SJCRH30 (cell line): ENCODE measurements around the gene P2RY8. TPM values are rescaled to one million over a fixed set of nuclear protein-coding genes. Genes with fewer than 3 reads are reported as not detected.
"Not testable (repeated sequence)": the region's sequence is repeated elsewhere in the genome, so short reads cannot be mapped to it uniquely, and the experiment has no call there.

ENCODE experiments used
- DNase-seq, 2 experiments: peaks; one replicate each; pipeline ENCODE4 v3.0.0-alpha.2; 2015 to 2020
- H3K27ac ChIP-seq: fragments of 250-450 bp; sonication (Bioruptor Pico); 2 replicates; pipeline ENCODE4 v1.5.1; 2020; ENCODE audit warnings: mild to moderate bottlenecking, moderate library complexity
- H3K27me3 ChIP-seq: fragments of 250-450 bp; sonication (Bioruptor Pico); 2 replicates; pipeline ENCODE4 v1.5.1; 2020; ENCODE audit warnings: mild to moderate bottlenecking, moderate library complexity
- H3K36me3 ChIP-seq: fragments of 250-450 bp; sonication (Bioruptor Pico); 2 replicates; pipeline ENCODE4 v1.5.1; 2020; ENCODE audit warnings: mild to moderate bottlenecking, moderate library complexity
- H3K4me1 ChIP-seq: fragments of 250-450 bp; sonication (Bioruptor Pico); 2 replicates; pipeline ENCODE4 v1.5.1; 2020; ENCODE audit warnings: mild to moderate bottlenecking, moderate library complexity
- H3K4me3 ChIP-seq: fragments of 250-450 bp; sonication (Bioruptor Pico); 2 replicates; pipeline ENCODE4 v1.5.1; 2020; ENCODE audit warnings: mild to moderate bottlenecking, moderate library complexity
- H3K9me3 ChIP-seq: fragments of 250-450 bp; sonication (Bioruptor Pico); replicated peaks from 2 replicates; pipeline ENCODE4 v1.5.1; 2020; ENCODE audit warnings: mild to moderate bottlenecking, moderate library complexity
- total RNA-seq: library from RNA; depleted of rRNA; stranded (reverse); fragments of >200 nt; shearing (Covaris generic); gene quantifications from 2 replicates; pipeline ENCODE4 v1.2.3, GENCODE V29; 2014

The P2RY8 gene
- total RNA-seq, 1 experiment from 2014 or later: 0.08 TPM

- peak; percentile 83 to 90 for DNase-seq
- no peaks in the 10 kb centered on the region for H3K4me1 ChIP-seq
- peak overlapping the region; percentile 38 for H3K4me3 ChIP-seq
- H3K9me3 ChIP-seq: no peaks in the 10 kb centered on the region
- H3K36me3 ChIP-seq: peaks cover 5% of the 10 kb centered on the region; the same call in 1 of the 2 replicates
- H3K27me3 ChIP-seq: no peaks in the 10 kb centered on the region
- H3K27ac ChIP-seq: no peak overlapping the region
Observed at GRCh38 chrX:1453951-1454785, 82.8 kb downstream of the P2RY8 start.

- Histone ChIP-seq H3K27ac (peak overlapping the region; percentile 66), H3K9me3 (0 out of 2 replicates have a peak, but pooled peaks cover 3% of the 10 kb centered on the region), H3K4me3 (peak overlapping the region; percentile 73), H3K27me3 (no peaks in the 10 kb centered on the region), H3K36me3 (peaks cover 7% of the 10 kb centered on the region), H3K4me1 (no peaks in the 10 kb centered on the region)
- DNase-seq: no peak
Observed at GRCh38 chrX:1453395-1453783, 83.6 kb downstream of the P2RY8 start.

DNA sequence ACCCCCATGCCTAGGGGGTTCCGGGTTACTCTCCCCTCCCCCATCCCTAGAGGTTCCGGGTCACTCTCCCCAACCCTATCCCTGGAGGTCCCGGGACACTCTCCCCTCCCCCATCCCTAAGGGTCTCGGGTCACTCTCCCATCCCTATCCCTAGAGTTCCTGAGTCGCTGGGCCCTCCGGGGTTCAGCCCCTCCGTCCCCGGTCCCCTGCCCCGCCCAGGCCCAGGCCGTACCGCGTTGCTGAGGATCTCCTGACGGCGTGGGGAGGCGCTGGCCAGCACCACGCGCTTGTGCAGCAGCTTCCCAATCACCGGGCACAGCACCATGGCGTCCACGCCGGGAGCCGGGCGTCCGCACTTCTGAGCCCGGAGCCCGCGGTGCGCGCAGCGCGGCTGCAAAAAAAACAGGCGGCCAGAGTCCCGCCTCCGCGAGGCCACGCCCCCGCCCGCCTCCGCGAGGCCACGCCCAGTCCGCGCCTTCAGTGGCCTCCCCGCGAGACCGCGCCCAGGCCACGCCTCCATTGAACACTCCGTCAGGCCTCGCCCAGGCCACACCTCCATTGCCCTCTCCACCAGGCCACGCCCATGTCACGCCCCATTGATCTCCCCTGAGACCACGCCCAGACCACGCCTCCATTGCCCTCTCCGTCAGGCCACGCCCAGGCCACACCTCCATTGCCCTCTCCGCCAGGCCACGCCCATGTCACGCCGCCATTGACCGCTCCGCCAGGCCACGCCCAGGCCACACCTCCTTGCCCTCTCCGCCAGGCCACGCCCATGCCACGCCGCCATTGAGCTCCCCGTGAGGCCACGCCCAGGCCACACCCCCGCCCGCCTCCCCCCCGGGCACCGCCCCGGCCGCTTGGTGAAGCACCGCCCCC lies 84.2 kb downstream of the P2RY8 start, which contains the start of gene ASMTL:
ASMTL (minus strand) TSS at position 394 of the 879 bp plus-strand sequence; CDS start at position 325, 69 bp downstream.
- DNase-seq: peak; percentile 97 to 99
- Histone ChIP-seq H3K9me3 (0 out of 2 replicates have a peak, but pooled peaks cover 3% of the 10 kb centered on the region), H3K27me3 (no peaks in the 10 kb centered on the region), H3K4me1 (no peaks in the 10 kb centered on the region), H3K36me3 (peaks cover 7% of the 10 kb centered on the region), H3K4me3 (peak within 1 kb of the TSS; percentile 98), H3K27ac (peak within 1 kb of the TSS; percentile 76)

DNA sequence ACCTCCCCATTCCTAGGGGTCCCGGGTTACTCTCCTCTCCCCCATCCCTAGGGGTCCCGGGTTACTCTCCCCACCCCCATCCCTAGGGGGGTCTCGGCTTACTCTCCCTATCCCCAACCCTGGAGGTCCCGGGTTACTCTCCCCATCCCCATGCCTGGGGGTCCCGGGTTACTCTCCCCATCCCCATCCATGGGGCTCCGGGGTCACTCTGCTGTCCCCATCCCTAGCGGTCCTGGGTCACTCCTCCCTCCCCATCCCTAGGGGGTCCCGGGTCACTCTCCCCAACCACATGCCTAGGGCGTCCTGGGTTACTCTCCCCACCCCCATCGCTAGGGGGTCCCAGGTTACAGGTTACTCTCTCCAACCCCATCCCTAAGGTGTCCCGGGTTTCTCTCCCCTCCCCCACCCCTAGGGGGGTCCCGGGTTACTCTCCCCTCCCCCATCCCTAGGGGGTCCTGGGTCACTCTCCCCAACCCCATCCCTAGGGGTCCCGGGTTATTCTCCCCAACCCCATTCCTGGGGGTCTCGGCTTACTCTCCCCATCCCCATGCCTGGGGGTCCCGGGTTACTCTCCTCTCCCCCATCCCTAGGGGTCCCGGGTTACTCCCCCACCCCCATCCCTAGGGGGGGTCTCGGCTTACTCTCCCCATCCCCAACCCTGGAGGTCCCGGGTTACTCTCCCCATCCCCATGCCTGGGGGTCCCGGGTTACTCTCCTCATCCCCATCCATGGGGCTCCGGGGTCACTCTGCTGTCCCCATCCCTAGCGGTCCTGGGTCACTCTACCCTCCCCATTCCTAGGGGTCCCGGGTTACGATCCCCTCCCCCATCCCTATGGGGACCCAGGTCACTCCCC lies 85.1 kb downstream of the P2RY8 start:
- no peaks in the 10 kb centered on the region for H3K4me1 ChIP-seq
- H3K27me3 ChIP-seq: no peaks in the 10 kb centered on the region
- peaks cover 8% of the 10 kb centered on the region for H3K36me3 ChIP-seq
- peak overlapping the region; percentile 98 for H3K4me3 ChIP-seq
- 0 out of 2 replicates have a peak, but pooled peaks cover 3% of the 10 kb centered on the region for H3K9me3 ChIP-seq
- H3K27ac ChIP-seq: peak overlapping the region; percentile 76
- no peak for DNase-seq

- Histone ChIP-seq H3K4me1 (no peaks in the 10 kb centered on the region), H3K27me3 (no peaks in the 10 kb centered on the region), H3K4me3 (no peak overlapping the region), H3K27ac (no peak overlapping the region), H3K9me3 (0 out of 2 replicates have a peak, but pooled peaks cover 3% of the 10 kb centered on the region), H3K36me3 (peaks cover 10% of the 10 kb centered on the region)
- DNase-seq: no peak
Observed at GRCh38 chrX:1451251-1451660, 85.7 kb downstream of the P2RY8 start.

- H3K27ac ChIP-seq: no peak overlapping the region
- DNase-seq: no peak
- H3K9me3 ChIP-seq: 0 out of 2 replicates have a peak, but pooled peaks cover 3% of the 10 kb centered on the region
- H3K27me3 ChIP-seq: no peaks in the 10 kb centered on the region
- H3K4me3 ChIP-seq: no peak overlapping the region
- H3K36me3 ChIP-seq: peaks cover 10% of the 10 kb centered on the region
- H3K4me1 ChIP-seq: no peaks in the 10 kb centered on the region
Observed at GRCh38 chrX:1450361-1451161, 86.4 kb downstream of the P2RY8 start.

DNA sequence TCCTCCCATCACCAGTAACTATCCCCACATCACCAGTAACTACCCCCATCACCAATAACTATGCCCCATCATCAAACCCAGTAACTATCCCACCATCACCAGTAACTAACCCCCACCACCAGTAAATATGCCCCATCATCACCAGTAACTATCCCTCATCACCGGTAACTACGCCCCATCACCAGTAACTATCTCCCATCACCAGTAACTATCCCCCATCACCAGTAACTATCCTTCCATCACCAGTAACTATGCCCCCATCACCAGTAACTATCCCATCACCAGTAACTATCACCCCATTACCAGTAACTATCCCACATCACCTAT lies 87.2 kb downstream of the P2RY8 start:
- DNase-seq: no peak
- 0 out of 2 replicates have a peak, but pooled peaks cover 3% of the 10 kb centered on the region for H3K9me3 ChIP-seq
- no peaks in the 10 kb centered on the region for H3K27me3 ChIP-seq

DNA sequence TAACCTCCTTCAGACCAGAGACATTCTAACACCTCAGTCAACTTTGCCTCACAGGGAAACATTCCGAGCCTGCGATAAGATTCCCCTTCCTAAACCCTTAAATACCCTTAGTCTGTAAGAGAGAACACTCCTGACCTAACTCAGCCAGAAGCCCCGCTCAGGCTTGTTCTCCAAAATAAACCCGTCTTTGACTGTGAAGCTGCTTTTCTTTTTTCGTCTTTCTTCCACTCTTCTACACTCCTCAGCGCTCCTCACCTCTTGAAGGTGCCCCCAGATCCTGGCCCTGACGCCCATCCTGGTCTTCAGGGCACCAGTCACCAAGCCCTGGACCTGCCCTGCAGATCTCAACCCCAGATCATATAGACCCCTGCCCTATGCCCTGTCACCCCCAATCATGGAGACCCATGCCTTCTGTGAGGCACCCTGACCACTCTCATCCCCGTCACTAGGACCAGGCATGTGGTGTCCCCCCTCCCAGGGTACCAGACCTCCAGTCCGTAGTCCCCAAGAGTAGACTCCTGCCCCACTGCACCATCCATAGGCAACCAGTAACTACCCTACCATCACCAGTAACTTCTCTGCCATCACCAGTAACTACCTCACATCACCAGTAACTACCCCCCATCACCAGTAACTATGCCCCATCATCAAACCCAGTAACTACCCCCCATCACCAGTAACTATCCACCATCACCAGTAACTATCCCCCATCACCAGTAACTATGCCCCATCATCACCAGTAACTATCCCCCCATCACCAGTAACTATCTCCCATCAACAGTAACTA lies 87.8 kb downstream of the P2RY8 start:
- DNase-seq: no peak
- no peak overlapping the region for H3K4me3 ChIP-seq
- peaks cover 20% of the 10 kb centered on the region for H3K36me3 ChIP-seq

More for the DNA sequence above, 87.2 kb downstream of the P2RY8 start:
- Histone ChIP-seq H3K36me3 (peaks cover 15% of the 10 kb centered on the region), H3K4me1 (no peaks in the 10 kb centered on the region), H3K27ac (no peak overlapping the region), H3K4me3 (no peak overlapping the region)

GRCh38 chrX:1448573-1449001 lies 88.4 kb downstream of the P2RY8 start:
- H3K27ac ChIP-seq, H3K27me3 ChIP-seq, H3K4me3 ChIP-seq, DNase-seq, H3K4me1 ChIP-seq, H3K9me3 ChIP-seq: not testable (repeated sequence)
- H3K36me3 ChIP-seq: peaks cover 21% of the 10 kb centered on the region

More for the DNA sequence above, 87.8 kb downstream of the P2RY8 start:
- H3K27me3 ChIP-seq: no peaks in the 10 kb centered on the region
- H3K9me3 ChIP-seq: 0 out of 2 replicates have a peak, but pooled peaks cover 3% of the 10 kb centered on the region
- H3K4me1 ChIP-seq: no peaks in the 10 kb centered on the region
- H3K27ac ChIP-seq: no peak overlapping the region

- not testable (repeated sequence) for DNase-seq, H3K27me3 ChIP-seq
Observed at GRCh38 chrX:1447969-1448572, 88.9 kb downstream of the P2RY8 start.

DNA sequence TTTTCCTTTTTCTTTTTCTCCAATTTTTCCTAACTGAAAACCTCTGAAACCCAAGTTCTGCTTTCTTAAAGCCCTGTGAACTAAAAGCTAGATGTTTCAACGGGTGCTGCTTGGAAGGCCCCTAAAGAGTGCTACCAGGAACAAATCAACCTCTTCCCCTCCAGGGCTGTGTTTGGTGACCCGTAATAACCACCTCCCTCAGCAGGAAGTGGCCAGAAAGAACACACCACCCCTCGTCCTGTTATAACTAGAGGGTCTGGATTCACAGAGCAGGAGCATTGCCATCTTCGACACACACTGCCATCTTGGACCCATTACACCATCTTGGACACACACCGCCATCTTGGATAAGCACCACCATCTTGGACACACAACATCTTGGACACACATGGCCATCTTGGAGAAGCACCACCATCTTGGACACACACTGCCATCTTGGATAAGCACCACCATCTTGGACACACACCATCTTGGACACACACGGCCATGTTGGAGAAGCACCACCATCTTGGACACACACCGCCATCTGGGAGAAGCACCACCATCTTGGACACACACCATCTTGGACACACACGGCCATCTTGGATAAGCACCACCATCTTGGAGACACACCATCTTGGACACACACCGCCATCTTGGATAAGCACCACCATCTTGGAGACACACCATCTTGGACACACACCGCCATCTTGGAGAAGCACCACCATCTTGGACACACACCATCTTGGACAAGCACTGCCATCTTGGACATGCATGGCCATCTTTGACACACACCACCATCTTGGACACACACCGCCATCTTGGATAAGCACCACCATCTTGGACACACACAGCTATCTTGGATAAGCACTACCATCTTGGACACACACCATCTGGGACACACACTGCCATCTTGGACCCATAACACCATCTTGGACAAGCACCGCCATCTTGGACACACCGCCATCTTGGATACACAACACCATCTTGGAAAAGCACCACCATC lies 89.7 kb downstream of the P2RY8 start:
- not testable (repeated sequence) for H3K27me3 ChIP-seq, H3K9me3 ChIP-seq, H3K4me3 ChIP-seq, DNase-seq, H3K27ac ChIP-seq, H3K4me1 ChIP-seq
- peaks cover 21% of the 10 kb centered on the region for H3K36me3 ChIP-seq

More at GRCh38 chrX:1447969-1448572, 88.9 kb downstream of the P2RY8 start:
- H3K27ac ChIP-seq, H3K4me1 ChIP-seq, H3K4me3 ChIP-seq, H3K9me3 ChIP-seq: not testable (repeated sequence)
- H3K36me3 ChIP-seq: peaks cover 21% of the 10 kb centered on the region
